Upper lobe of right lung (tissue), 1 donor: ENCODE data around the gene RINL. TPM values are rescaled to one million over a fixed set of nuclear protein-coding genes. Genes with fewer than 3 reads are reported as not detected.
A peak's percentile ranks its signal among the peaks of the same experiment; 100 is the strongest.

Experiments used
- ATAC-seq: fragments of 200-7000 bp; cut with Tn5 transposase; one replicate; pipeline ENCODE4 v1.9.1; 2020; ENCODE audit warnings: mild to moderate bottlenecking, moderate library complexity
- DNase-seq: peaks from one replicate; pipeline ENCODE4 v3.0.0-alpha.2; 2020
- H3K27ac ChIP-seq: fragments of 200-600 bp; one replicate; pipeline ENCODE4 v1.8.0; 2022
- H3K27me3 ChIP-seq: fragments of 200-600 bp; one replicate; pipeline ENCODE4 v1.8.0; 2022; ENCODE audit warnings: mild to moderate bottlenecking
- H3K36me3 ChIP-seq: fragments of 200-600 bp; one replicate; pipeline ENCODE4 v1.8.0; 2022
- H3K4me1 ChIP-seq: fragments of 200-600 bp; one replicate; pipeline ENCODE4 v1.8.0; 2022
- H3K4me3 ChIP-seq: fragments of 200-600 bp; one replicate; pipeline ENCODE4 v1.8.0; 2022; ENCODE audit warnings: mild to moderate bottlenecking
- H3K9me3 ChIP-seq: fragments of 200-600 bp; one replicate; pipeline ENCODE4 v1.8.0; 2022
- intact Hi-C: fragments of 100-400 bp; cut with DNase I; formaldehyde crosslinking; loops from one replicate; pipeline ENCODE4 v1.11.0; 2022
- total RNA-seq: library from RNA; stranded (reverse); fragmentation: NEBNext Ultra II Directional; extraction: Animal tissue kit (Norgen Biotek cat#: 25700); gene quantifications from one replicate; pipeline ENCODE4 v1.2.1, GENCODE V29; 2021
- TF ChIP-seq, protein P1 (sequence below): fragments of 200-600 bp; IDR thresholded peaks from one replicate; pipeline ENCODE4 v1.8.0; 2022; ENCODE audit warnings: antibody characterized with exemption
- donor health status: DM: no; HTN: yes; CAD: no; lungs with severe emphysema.

RINL gene
- total RNA-seq, 1 donor from 2014 or later = 12.0 TPM

- no peak for ATAC-seq
- Histone ChIP-seq H3K9me3 (no peaks in the 10 kb centered on the region), H3K27ac (no peak overlapping the region), H3K27me3 (no peaks in the 10 kb centered on the region), H3K4me1 (no peaks in the 10 kb centered on the region), H3K4me3 (no peak overlapping the region), H3K36me3 (no peaks in the 10 kb centered on the region)
- intact Hi-C loops = no loop called here
- TF ChIP-seq, protein P1, sequence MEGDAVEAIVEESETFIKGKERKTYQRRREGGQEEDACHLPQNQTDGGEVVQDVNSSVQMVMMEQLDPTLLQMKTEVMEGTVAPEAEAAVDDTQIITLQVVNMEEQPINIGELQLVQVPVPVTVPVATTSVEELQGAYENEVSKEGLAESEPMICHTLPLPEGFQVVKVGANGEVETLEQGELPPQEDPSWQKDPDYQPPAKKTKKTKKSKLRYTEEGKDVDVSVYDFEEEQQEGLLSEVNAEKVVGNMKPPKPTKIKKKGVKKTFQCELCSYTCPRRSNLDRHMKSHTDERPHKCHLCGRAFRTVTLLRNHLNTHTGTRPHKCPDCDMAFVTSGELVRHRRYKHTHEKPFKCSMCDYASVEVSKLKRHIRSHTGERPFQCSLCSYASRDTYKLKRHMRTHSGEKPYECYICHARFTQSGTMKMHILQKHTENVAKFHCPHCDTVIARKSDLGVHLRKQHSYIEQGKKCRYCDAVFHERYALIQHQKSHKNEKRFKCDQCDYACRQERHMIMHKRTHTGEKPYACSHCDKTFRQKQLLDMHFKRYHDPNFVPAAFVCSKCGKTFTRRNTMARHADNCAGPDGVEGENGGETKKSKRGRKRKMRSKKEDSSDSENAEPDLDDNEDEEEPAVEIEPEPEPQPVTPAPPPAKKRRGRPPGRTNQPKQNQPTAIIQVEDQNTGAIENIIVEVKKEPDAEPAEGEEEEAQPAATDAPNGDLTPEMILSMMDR = no peak
- DNase-seq = no peak
Observed at GRCh38 chr19:38915329-38916321, 37.5 kb upstream of the RINL start.

DNA sequence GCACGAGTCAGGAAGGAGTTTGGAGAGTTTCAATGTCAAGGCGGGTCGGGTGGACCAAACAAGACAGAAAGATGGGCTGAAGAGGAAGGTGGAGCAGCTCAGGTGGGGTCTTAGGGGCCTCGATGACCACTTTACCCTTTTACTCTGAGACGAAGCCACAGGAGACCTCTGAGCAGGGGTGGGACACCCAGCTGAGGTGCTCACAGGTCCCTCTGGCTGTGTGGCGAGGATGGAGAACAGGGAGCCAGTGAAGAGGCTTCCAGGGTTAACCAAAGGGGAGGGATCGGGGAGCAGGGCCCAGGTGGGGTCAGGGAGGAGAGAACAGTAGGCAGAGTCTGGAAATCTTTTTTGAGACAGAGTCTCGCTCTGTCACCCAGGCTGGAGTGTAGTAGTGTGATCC is 35.9 kb upstream of the RINL start:
- no peaks in the 10 kb centered on the region for H3K4me1 ChIP-seq
- TF ChIP-seq, protein P1 = no peak
- intact Hi-C loops = no loop called here
- no peak overlapping the region for H3K27ac ChIP-seq
- H3K27me3 ChIP-seq = no peaks in the 10 kb centered on the region
- ATAC-seq (no peak), DNase-seq (no peak)
- no peak overlapping the region for H3K4me3 ChIP-seq
- no peaks in the 10 kb centered on the region for H3K36me3 ChIP-seq
- no peaks in the 10 kb centered on the region for H3K9me3 ChIP-seq

GRCh38 chr19:38912600-38913514 is 34.8 kb upstream of the RINL start:
- Histone ChIP-seq H3K4me1 (no peaks in the 10 kb centered on the region), H3K27me3 (no peaks in the 10 kb centered on the region), H3K36me3 (peaks cover 3% of the 10 kb centered on the region), H3K9me3 (no peaks in the 10 kb centered on the region), H3K27ac (no peak overlapping the region), H3K4me3 (no peak overlapping the region)
- ATAC-seq (peak; percentile 70), DNase-seq (no peak)
- TF ChIP-seq, protein P1 = no peak
- intact Hi-C loops = no loop called here

DNA sequence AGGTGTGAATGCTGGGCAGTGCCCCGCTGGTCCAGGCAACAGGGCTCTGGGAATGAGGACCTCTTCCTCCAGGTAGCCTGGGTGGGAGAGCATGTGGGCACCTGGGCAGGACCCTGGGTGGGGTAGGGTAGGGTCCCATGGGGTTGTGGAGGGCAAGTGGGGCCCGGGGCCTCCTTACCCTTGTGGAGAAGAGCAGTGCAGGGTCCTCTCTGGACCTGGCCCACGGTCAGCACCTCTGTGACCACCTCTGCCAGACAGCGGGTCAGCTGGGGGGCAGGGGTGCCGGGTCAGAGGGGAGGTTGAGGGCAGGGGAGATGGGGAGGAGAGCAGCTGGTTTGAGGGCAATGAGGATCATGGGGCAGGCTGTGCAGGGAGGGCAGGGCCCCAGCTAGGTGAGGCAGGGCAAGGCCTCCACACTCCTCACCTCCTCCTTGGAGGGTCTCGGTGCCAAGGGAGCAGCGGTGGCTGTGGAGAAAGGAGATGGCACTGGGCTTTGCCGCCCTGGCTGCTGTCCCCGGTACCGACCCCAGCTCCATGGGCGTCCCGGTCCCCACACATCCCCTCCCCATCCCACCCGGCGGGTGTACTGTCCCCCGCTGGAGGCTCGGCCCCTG is 33.4 kb upstream of the RINL start:
- no peak for DNase-seq
- intact Hi-C loops = no loop called here

DNA sequence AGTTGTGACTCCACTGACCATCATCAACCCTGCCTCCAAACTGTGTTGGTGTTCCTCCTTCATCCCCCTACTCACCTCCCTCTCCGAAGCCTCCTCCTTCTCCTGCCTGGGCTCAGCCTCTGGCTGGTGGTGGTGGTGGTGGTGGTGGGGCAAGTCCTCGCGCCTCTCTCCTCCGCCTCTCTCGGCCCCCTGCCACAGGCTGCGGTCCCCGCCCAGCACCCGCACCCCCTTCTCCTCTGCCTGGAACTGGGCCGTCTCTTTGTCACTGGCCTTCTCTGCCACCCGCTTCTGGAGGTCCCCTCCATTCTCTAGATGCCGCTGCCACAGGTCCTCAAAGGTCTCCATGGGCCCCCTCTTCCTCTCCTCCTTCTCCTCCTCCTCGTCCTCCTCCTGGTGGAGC is 32.4 kb upstream of the RINL start:
- TF ChIP-seq, protein P1 = no peak
- ATAC-seq (no peak), DNase-seq (no peak)
- Histone ChIP-seq H3K4me3 (no peak overlapping the region), H3K27ac (no peak overlapping the region), H3K9me3 (no peaks in the 10 kb centered on the region), H3K27me3 (no peaks in the 10 kb centered on the region), H3K36me3 (peaks cover 24% of the 10 kb centered on the region), H3K4me1 (no peaks in the 10 kb centered on the region)
- intact Hi-C loops = no loop called here

More for the DNA sequence above, 33.4 kb upstream of the RINL start:
- Histone ChIP-seq H3K27ac (no peak overlapping the region), H3K36me3 (peaks cover 16% of the 10 kb centered on the region), H3K4me3 (no peak overlapping the region), H3K27me3 (no peaks in the 10 kb centered on the region), H3K4me1 (no peaks in the 10 kb centered on the region), H3K9me3 (no peaks in the 10 kb centered on the region)
- TF ChIP-seq, protein P1 = no peak
- ATAC-seq = no peak
